GM23248 (cell line): ENCODE data around the gene MGAT4C. TPM values are rescaled to one million over a fixed set of nuclear protein-coding genes. Genes with fewer than 3 reads are reported as not detected.

Experiments used
- DNase-seq: peaks from one replicate; pipeline ENCODE4 v3.0.0-alpha.2; 2015
- H2AFZ ChIP-seq: fragments of 200-600 bp; sonication (generic); 2 replicates; pipeline ENCODE4 v1.6.1; 2016; ENCODE audit warnings: antibody characterized with exemption
- H3F3A ChIP-seq: fragments of 200-600 bp; sonication (generic); 2 replicates; pipeline ENCODE4 v1.6.1; 2016; ENCODE audit warnings: mild to moderate bottlenecking, antibody characterized with exemption, mixed run types; ENCODE audit not compliant: insufficient read depth
- H3K27ac ChIP-seq: fragments of 200-600 bp; sonication (generic); 2 replicates; pipeline ENCODE4 v1.5.1; 2016; ENCODE audit warnings: mild to moderate bottlenecking
- H3K27me3 ChIP-seq: fragments of 200-600 bp; sonication (generic); replicated peaks from 2 replicates; pipeline ENCODE4 v1.6.1; 2016; ENCODE audit warnings: mild to moderate bottlenecking; ENCODE audit not compliant: insufficient read depth
- H3K36me3 ChIP-seq: fragments of 200-600 bp; sonication (generic); 2 replicates; pipeline ENCODE4 v1.6.1; 2016; ENCODE audit warnings: low read depth, mild to moderate bottlenecking
- H3K4me1 ChIP-seq: fragments of 200-600 bp; sonication (generic); 2 replicates; pipeline ENCODE4 v1.6.1; 2016; ENCODE audit warnings: mild to moderate bottlenecking; ENCODE audit not compliant: insufficient read depth
- H3K4me2 ChIP-seq: fragments of 200-600 bp; sonication (generic); one replicate; pipeline ENCODE4 v1.6.1; 2016; ENCODE audit warnings: mild to moderate bottlenecking; ENCODE audit not compliant: unreplicated experiment
- H3K4me3 ChIP-seq: fragments of 200-600 bp; sonication (generic); 2 replicates; pipeline ENCODE4 v1.5.1; 2016; ENCODE audit warnings: mild to moderate bottlenecking
- H3K79me2 ChIP-seq: fragments of 200-600 bp; sonication (generic); 2 replicates; pipeline ENCODE4 v1.6.1; 2016; ENCODE audit warnings: mild to moderate bottlenecking; ENCODE audit not compliant: insufficient read depth
- H3K9ac ChIP-seq: fragments of 200-600 bp; sonication (generic); 2 replicates; pipeline ENCODE4 v1.6.1; 2016; ENCODE audit warnings: mild to moderate bottlenecking
- H3K9me2 ChIP-seq: fragments of 200-600 bp; sonication (generic); 2 replicates; pipeline ENCODE4 v1.6.1; 2016; ENCODE audit warnings: mixed run types, mild to moderate bottlenecking, moderate library complexity; ENCODE audit not compliant: insufficient read depth
- H3K9me3 ChIP-seq: fragments of 200-600 bp; sonication (generic); one replicate; pipeline ENCODE4 v1.6.1; 2017; ENCODE audit warnings: low read depth
- H4K20me1 ChIP-seq: fragments of 200-600 bp; sonication (generic); 2 replicates; pipeline ENCODE4 v1.6.0; 2016; ENCODE audit not compliant: insufficient read depth
- EZH2 ChIP-seq: fragments of 200-600 bp; sonication (generic); IDR thresholded peaks from 2 replicates; pipeline ENCODE4 v1.6.1; 2018; ENCODE audit warnings: antibody characterized with exemption, mild to moderate bottlenecking; ENCODE audit not compliant: insufficient read depth, poor library complexity, severe bottlenecking
- EZH2phosphoT487 ChIP-seq: fragments of 200-600 bp; sonication (generic); IDR thresholded peaks from 2 replicates; pipeline ENCODE4 v1.6.1; 2018; ENCODE audit warnings: antibody characterized with exemption, moderate library complexity, mild to moderate bottlenecking, low read depth; ENCODE audit not compliant: insufficient read depth
- WGBS, 2 experiments: methylation state at CpG; one replicate each; pipeline ENCODE4 v1.1.6; 2015 to 2017; ENCODE audit warnings: low lambda C conversion rate in 2 of 2, low coverage in 1 of 2; ENCODE audit errors: missing lambda C conversion rate in 2 of 2; 5-methylcytosine and 5-hydroxymethylcytosine counted together
- in situ Hi-C: fragments of 300-500 bp; cut with MboI; formaldehyde crosslinking; loops from 2 replicates; pipeline ENCODE4 v1.15.0; 2020
- polyA plus RNA-seq: library from polyadenylated mRNA; unstranded; fragments of >200 nt; fragmentation: Nextera tagmentation; extraction: Ambion mirVana; gene quantifications from 2 replicates; pipeline ENCODE4 v1.2.1, GENCODE V29; 2016
- total RNA-seq: library from RNA; depleted of rRNA; stranded (reverse); fragments of >200 nt; shearing (Covaris generic); gene quantifications from 2 replicates; pipeline ENCODE4 v1.2.3, GENCODE V29; 2014

The MGAT4C gene
- total and polyA plus RNA-seq, 2 experiments from 2014 or later: not detected

DNA sequence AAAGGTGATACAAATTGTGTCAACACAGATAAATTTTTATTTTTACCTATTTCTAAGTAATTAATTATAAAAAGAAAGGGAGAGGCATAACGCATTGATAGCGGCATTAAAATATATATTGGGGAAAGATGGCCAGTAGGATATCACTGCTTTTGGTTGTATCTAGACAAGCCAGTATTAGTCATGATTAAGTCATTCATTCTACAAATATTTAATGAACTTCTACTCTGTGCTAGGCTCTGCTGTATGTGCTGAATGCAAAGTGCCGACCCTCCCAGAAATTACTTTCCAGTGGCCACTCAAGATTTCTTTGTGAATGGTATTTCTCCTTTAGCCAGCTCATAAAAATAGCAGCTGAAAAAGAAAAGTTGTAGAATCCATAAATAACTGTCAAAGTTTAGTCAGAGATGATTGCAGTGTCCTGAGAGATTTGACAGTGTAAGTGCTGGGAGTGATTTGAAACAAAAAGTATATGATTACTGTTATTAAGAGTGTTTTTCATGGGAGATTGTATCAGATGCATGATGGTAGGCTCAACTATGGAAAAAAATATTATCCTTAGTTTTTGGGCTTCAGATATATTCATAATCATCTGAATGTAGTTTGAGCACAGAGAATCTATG is 133.2 kb downstream of the MGAT4C start:
- no peak for TF ChIP-seq EZH2
- no peak for TF ChIP-seq EZH2phosphoT487
- Histone ChIP-seq H3K4me1 (no peaks in the 10 kb centered on the region), H3K4me3 (no peak overlapping the region), H3K4me2 (no peak overlapping the region), H2AFZ (no peak overlapping the region), H3K79me2 (no peaks in the 10 kb centered on the region), H3F3A (no peaks in the 10 kb centered on the region), H3K27ac (no peak overlapping the region), H3K27me3 (no peaks in the 10 kb centered on the region), H3K9me3 (no peaks in the 10 kb centered on the region), H4K20me1 (no peaks in the 10 kb centered on the region), H3K36me3 (no peaks in the 10 kb centered on the region), H3K9ac (no peak overlapping the region), H3K9me2 (no peaks in the 10 kb centered on the region)
- in situ Hi-C loops: no loop called here
- WGBS, 2 experiments: 39 to 50% methylated on average over 3 of the region's 3 CpGs
- DNase-seq: no peak

DNA sequence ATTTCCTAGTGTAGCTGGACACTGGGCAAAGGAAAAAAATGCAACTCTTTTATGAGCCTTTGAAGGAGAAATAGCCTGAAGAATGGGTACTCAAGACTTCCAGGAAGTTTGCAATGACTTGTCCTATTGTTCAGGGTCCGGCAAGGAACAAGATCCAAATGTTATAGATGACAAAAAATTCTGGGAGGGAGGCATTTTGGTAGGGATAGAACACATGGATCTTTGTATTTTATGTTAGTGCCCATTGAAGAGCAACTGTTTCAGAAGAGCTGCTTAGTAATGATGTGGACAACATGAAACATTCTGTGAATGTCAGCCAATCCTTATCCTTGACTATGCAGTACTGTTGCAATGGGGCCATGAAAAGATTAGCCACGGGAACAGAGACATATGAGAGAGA is 138.0 kb downstream of the MGAT4C start:
- H3K9me3 ChIP-seq: no peaks in the 10 kb centered on the region
- no peaks in the 10 kb centered on the region for H3K4me1 ChIP-seq
- WGBS, 2 experiments: 10% methylated on average over 2 of the region's 2 CpGs
- DNase-seq: no peak
- no peak overlapping the region for H2AFZ ChIP-seq
- H3K36me3 ChIP-seq: no peaks in the 10 kb centered on the region
- in situ Hi-C loops: no loop called here
- no peak overlapping the region for H3K4me2 ChIP-seq
- H4K20me1 ChIP-seq: no peaks in the 10 kb centered on the region
- no peaks in the 10 kb centered on the region for H3K9me2 ChIP-seq
- H3K9ac ChIP-seq: no peak overlapping the region
- no peak overlapping the region for H3K4me3 ChIP-seq
- TF ChIP-seq EZH2: no peak
- TF ChIP-seq EZH2phosphoT487: no peak
- no peaks in the 10 kb centered on the region for H3K27me3 ChIP-seq
- H3F3A ChIP-seq: no peaks in the 10 kb centered on the region
- H3K79me2 ChIP-seq: no peaks in the 10 kb centered on the region
- H3K27ac ChIP-seq: no peak overlapping the region

DNA sequence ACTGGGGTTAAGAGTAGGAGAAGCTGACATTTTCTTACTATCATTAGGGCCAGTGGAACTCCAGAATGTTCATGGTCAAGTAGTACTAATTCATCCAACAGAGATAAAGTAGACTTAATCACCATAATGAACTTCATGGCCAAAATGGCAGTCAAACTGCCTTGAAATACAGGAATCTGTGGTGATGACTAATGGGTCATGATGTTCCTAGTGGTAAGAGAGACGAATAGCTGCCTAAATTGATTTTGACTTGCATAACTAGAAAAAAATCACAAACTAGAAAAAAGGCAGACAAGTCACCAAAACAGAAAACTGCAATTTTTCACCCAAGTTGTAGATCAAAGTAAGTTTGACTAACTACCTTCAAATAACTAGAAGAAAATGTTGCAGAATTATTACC is 138.5 kb downstream of the MGAT4C start:
- H3K4me2 ChIP-seq: no peak overlapping the region
- no peak for TF ChIP-seq EZH2
- TF ChIP-seq EZH2phosphoT487: no peak
- no peak overlapping the region for H3K9ac ChIP-seq
- H3K27me3 ChIP-seq: no peaks in the 10 kb centered on the region
- H4K20me1 ChIP-seq: no peaks in the 10 kb centered on the region
- WGBS, 2 experiments: 0 to 10% methylated on average over 1 of the region's 1 CpG
- H3K79me2 ChIP-seq: no peaks in the 10 kb centered on the region
- in situ Hi-C loops: no loop called here
- no peak overlapping the region for H3K27ac ChIP-seq
- H3K4me3 ChIP-seq: no peak overlapping the region
- no peaks in the 10 kb centered on the region for H3K9me2 ChIP-seq
- H3K4me1 ChIP-seq: no peaks in the 10 kb centered on the region
- no peaks in the 10 kb centered on the region for H3K36me3 ChIP-seq
- H2AFZ ChIP-seq: no peak overlapping the region
- DNase-seq: peak; percentile 0
- H3K9me3 ChIP-seq: no peaks in the 10 kb centered on the region
- no peaks in the 10 kb centered on the region for H3F3A ChIP-seq

DNA sequence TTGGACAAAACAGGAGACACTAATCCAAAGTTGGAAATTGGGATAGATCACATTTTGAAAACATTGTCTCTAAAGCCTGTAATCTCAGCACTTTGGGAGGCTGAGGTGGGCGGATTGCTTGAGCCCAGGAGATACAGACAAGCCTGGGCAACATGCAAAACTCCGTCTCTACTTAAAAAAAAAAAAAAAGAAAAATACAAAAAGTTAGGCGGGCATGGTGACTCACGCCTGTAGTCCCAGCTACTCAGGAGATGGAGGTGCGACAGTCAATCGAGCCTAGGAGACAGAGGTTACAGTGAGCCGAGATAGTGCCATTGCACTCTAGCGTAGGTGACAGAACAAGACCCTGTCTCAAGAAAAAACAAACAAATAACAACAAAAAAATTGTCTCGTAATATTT is 152.1 kb downstream of the MGAT4C start:
- Histone ChIP-seq H3K4me2 (no peak overlapping the region), H4K20me1 (no peaks in the 10 kb centered on the region), H3K9me3 (no peaks in the 10 kb centered on the region), H3K4me3 (no peak overlapping the region), H3F3A (no peaks in the 10 kb centered on the region), H2AFZ (no peak overlapping the region), H3K79me2 (no peaks in the 10 kb centered on the region), H3K27me3 (no peaks in the 10 kb centered on the region), H3K27ac (no peak overlapping the region), H3K9me2 (no peaks in the 10 kb centered on the region), H3K4me1 (no peaks in the 10 kb centered on the region), H3K36me3 (no peaks in the 10 kb centered on the region), H3K9ac (no peak overlapping the region)
- in situ Hi-C loops: no loop called here
- 41 to 42% methylated on average over 9 of the region's 9 CpGs for WGBS, 2 experiments
- no peak for DNase-seq
- TF ChIP-seq EZH2 (no peak), EZH2phosphoT487 (no peak)

DNA sequence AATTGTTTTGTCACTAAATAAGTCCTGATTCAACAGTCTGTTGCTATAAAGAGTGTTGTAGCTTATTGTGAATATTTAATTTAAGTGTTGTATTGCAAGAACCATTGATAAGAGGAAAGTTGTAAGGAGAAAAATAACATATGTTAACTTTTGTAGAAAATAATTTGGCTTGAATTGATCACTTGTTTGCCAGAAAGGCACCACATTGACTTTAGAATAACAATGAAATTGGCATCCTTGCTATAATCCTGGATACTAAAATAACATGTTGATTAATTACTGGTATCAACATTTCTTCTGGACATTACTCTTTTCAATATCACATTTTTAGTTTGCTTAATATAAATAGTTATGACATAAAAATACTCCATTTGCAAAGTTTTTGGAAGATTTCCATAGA is 159.0 kb downstream of the MGAT4C start:
- Histone ChIP-seq H3F3A (no peaks in the 10 kb centered on the region), H2AFZ (no peak overlapping the region), H3K9me3 (no peaks in the 10 kb centered on the region), H3K9me2 (no peaks in the 10 kb centered on the region), H3K27ac (no peak overlapping the region), H3K79me2 (no peaks in the 10 kb centered on the region), H4K20me1 (no peaks in the 10 kb centered on the region), H3K9ac (no peak overlapping the region), H3K4me2 (no peak overlapping the region), H3K4me3 (no peak overlapping the region), H3K4me1 (no peaks in the 10 kb centered on the region), H3K36me3 (no peaks in the 10 kb centered on the region), H3K27me3 (no peaks in the 10 kb centered on the region)
- TF ChIP-seq EZH2 (no peak), EZH2phosphoT487 (no peak)
- DNase-seq: no peak
- in situ Hi-C loops: no loop called here
